HG03060 (cell line): ENCODE measurements around the gene EPHB1.

ENCODE experiments used
- ATAC-seq: cut with Tn5 transposase; IDR thresholded peaks from one replicate; pipeline ENCODE4 v1.9.1; 2021; ENCODE audit warnings: low read depth, moderate number of reproducible peaks; ENCODE audit not compliant: unreplicated experiment

The EPHB1 gene

DNA sequence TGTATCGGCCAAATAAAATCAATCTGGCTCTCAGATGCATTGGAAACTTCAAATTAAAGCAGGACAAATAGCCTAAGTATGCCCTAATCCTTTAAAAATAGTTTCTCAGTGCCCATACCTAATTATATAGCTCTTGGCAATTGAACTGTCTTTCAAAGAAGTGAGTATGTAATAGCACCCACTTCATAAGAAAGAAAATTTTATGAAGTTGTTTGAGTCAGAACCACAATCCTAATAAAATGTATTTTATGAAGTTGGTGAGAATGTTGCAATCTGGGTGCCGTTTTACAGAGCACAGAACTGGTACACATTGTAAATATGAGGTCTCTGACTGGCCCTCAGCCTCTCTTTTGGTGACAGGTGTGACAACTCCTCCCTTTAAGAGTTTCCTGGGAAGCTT lies 45.4 kb downstream of the EPHB1 start:
- ATAC-seq = no peak

DNA sequence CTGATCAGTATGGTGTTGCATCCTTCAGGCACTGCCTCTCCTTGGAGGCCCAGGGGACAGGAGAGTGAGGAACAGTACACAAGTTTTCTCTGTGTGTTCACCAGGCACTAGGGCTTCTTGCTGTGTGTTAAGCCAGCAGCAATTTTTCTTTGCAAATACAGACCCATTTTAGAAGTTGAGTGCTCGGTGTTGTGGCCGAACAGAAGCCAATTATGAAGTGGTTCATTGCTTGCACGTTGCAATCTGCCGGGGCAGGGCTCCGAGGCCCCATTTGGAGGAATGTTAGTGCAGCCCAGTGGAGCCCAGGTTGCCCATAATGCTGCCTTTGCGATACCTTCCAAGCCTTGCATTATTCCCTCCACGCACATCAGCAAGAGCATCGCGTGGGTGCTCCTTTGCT lies 51.0 kb downstream of the EPHB1 start:
- ATAC-seq = no peak

DNA sequence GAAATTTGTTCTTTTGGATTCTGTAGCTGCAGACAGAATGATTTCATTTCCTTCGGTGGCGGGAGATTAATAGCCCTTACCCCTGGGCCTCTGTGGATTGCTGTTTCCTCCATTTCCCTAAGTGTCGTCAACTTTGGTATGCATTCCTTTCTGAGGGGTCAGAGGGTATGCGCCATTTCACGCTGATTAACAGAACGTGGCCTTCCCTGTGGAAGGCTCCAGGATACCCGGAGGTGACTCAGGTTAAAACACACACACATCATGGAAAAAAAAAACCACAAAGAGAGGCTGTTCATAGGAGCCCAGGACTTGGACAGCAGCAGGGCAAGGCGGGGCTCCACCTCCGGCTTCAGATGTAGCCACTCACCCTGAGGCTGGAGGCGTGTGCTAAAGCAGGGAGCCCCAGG lies 51.9 kb downstream of the EPHB1 start:
- ATAC-seq = no peak

DNA sequence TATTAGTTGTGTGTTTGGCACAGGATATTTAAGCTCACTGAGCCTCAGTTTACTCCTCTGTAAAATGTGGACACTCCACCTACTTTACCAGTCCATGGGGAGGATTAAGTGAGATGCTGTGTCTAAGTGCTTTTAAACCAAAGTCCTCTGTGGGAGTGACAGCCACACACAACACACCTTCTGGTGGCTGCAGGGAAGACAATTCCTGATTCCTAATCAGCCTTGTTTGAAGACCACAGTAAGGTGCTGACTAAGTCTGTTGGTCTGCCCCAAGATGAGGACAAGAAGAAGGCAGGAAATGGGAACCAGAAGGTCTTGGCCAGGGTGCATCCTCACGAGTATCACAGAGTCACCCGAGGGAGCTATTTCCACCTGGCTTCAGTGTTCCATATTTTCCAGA lies 52.3 kb downstream of the EPHB1 start:
- ATAC-seq = no peak

DNA sequence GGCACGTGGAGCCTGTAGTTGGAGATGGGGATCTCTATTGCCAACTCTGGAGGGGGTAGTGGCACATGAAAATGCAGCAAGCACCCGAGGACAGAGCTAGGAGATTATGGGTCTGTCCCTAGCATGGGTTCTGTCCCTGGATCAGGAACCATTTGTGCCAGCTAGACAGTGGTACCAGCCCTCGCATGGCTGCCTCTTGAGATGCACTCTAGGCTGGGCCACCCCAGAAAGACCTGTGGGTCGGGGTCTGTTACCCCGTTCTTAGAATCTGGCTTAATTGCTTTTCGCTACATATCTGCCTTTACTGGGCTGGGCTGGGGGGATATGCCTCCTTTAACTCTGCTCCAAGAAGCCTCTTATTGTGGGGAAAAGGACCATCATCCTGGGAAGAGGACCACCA lies 54.5 kb downstream of the EPHB1 start:
- no peak for ATAC-seq

DNA sequence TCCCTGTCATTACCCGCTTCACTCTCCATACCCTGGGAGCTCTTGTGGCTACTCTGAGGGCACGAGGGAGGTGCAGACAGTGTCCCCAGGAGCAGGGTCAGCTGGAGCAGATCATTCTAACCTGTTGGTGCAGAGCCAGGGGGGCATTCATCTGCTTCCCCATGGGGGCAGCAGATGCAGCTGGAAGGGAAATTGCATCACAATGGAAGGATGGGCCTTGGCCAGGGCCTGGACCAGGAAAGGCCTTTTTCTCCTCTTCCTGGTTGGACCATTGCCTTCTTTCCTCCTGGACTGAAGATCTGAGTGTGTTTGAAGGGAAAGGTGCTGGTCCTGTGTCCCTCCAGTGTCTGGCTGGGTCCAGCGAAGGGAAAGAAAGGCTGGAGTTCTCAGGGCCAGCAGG lies 55.7 kb downstream of the EPHB1 start:
- no peak for ATAC-seq

DNA sequence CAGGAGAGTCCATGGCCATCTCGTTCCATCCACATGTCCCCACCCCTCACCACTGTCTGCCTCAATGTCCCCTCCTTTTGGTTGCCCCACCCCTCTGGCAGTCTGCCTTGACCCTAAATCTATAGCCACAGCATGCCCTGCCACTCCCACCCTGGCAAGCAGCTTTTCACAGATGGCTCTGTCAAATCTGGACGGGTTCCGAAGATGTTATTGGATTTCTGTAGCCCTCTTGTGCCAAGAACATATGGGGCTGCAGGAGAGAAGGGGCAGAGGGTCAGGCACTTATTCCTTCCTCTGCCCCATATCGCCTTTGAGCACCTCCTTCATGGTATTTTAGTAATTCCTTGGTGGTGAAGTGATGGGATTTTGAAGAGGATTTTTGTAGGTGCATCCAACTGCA lies 57.1 kb downstream of the EPHB1 start:
- no peak for ATAC-seq

DNA sequence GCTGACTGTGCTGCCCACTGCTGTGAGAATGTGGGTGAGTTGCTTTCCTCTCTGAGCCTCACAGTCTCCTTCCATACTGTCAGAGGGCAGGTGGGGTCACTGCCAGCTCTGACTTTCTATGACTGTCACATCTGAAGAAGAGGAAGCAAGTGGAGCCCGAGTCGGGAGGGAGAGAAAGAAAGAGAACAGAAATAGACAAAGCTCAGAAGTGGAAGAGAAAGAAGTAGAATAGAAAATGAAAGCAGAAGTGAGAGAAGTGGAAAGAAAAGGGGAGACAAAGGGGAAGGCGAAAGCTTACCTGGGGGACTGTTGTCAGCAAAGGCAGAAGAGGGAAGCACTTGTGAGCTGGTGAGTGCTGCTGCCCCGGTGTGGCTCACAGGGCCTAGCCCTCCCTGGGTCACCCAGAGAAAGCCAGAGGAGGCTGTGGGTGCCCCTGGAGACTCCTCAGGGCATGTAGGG lies 57.9 kb downstream of the EPHB1 start:
- ATAC-seq = peak; percentile 95

DNA sequence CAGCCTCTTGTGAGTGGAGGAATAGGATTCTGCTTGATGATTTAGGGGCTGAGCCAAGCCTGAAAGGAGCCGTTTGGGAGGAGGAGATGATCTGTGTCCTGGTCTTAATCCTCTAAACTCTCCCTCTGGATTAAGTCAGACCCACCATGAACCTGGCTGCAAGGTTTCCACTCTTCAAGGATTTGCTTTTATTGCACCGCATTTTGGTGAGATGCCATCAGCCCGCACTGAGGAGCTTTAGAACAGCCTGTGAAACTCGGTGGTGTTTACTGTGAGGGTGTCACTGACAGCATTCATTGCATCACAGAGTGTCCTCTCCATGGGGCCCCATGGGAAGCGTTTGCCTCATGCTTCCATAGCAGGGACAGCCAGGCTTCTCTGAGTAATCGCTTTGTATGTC lies 59.2 kb downstream of the EPHB1 start:
- no peak for ATAC-seq

DNA sequence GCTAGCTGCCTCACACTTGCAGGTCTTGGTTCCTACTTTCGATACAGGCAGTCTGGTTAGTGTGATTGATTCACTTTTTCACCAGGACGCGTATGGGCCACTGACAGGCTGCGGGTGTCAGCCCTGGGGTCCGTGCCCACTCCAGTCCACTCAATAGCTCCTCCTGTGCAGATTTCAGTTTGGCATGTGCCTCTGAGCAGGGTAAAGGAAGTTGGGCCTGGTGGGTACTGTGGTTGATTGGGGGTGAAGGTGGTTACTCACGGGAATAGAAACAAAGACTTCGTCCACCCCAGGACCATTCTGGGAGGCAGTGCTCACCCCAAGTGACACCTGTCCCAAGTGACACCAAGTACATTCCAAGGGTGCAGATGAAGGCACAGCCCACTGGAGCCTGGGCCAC lies 62.3 kb downstream of the EPHB1 start:
- no peak for ATAC-seq

DNA sequence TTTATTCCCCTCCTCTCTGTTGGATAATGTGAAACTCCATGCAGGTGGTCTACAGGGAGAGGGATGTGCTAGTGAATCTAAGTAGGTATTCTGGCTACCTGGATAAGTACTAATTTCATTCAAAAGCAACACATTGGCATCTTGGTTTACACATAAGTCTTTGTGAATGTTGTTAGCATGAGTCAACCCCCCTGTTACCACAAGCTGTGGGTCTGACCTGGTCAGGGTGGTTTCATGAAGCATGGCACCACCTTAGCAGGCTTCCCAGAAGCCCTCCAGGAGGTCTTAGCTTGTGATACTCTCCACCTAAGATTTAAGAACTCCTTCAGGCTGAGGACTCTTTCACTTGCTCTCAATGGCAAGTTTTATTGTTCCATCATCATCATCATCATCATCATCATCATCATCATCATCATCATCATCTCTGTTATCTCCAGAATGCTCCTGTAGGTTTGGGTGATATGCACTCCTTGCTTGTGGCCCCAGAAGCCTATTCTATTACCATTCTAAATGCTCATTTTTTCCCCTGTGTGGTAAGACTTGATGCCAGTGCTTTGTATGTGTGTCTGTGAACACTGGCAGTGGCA lies 62.8 kb downstream of the EPHB1 start:
- ATAC-seq = no peak

DNA sequence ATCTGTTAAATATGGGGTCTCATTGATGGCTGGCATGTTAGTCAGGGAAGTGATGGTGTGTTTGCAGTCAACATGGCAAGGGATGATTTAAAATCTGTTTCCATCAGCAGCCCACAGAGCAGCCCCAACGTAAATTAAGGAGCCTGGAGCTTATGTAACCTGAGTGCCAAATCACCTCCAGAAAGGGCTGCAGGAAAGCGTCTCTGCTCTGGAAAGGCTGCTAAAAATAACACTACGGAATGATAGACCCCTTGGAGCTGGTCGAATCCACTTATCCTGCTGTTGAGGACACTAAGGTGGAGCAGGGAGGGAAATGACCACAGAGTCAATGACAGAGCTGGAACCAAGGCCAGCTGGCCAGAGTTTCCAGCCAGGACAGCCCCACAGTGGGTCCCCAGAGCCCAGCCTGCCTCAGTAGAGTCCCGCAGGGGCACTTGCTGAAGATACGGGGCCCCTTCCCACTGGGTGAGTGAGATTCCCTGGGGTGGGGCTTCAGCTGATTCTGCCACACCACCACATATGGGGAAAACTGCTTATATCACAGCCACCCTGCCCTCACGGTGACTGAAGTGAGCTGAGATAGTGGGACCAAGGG lies 63.5 kb downstream of the EPHB1 start:
- ATAC-seq = no peak

DNA sequence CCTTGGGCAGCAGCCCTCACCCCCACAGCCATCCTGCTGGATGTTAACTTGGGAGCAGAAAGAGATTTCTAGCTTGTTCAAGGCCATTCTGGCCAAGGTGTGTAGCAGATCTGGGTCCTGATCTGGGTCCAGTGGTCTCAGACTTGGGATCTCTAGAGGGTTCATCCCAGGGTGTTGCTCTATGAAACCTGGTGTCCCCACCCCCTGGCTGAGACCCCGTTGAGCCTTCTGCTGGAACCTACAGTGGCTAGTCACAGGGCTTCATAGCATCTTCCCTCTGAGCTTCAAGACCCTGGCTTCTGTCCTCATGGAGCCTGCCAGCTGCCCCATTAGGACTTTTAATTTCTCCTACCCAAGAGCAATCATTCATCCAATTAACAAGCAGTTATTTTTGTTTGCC lies 64.3 kb downstream of the EPHB1 start:
- no peak for ATAC-seq

DNA sequence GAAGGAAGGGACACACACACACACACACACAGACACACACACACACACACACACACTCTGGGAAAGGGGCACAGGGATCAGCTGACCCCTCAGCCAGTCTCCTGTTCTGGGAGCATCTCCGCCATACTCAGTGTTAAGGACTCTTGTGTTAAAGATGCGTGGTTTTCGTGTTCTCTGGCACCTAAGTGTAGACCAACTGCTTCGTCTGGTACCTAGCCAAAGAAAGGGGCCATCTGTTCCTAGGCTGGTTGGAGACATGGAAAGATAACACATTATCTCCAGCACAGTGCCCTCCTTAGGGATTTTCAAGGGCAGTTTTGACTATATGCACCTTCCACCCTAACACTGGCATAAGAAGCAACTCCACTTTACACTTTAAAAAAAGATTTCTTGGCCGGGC lies 65.1 kb downstream of the EPHB1 start:
- no peak for ATAC-seq

DNA sequence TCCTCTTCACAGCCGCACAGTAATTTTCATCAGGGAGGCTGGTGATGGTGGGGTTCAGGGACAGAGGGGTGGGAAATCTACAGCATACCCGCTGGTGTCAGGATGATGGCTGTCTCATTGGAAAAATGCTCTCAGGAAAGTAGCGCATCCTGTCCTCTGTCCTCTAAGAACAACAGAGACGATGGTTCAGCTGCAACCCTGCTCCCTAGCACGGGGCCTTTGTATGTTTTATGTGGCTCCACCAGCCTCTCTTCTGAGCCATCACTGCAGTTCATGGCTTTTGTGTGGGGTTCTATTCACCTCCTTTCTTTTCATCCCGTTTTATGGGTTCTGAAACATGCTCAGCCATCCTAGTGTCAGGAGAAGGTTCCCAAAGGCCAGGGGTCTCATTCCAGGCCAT lies 68.9 kb downstream of the EPHB1 start:
- no peak for ATAC-seq

DNA sequence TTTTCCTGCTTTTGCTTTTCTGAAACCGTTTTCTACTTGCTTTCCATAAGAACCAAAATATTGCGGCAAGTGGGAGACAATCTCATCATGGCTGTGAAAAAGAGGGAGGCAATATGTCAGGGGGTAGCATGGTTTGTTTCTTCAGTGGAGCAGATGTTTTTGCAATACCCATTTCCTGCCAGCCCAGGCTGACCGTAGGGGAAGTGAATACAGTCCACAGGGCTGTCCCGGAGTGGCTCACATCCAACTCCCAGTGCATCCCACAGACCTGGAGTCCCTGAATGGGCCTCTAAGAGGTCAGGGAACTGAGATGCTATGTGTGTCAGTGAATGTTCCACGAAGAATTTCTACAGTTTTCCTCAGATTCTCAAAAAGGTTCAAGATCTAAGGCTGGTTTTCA lies 69.6 kb downstream of the EPHB1 start:
- no peak for ATAC-seq

DNA sequence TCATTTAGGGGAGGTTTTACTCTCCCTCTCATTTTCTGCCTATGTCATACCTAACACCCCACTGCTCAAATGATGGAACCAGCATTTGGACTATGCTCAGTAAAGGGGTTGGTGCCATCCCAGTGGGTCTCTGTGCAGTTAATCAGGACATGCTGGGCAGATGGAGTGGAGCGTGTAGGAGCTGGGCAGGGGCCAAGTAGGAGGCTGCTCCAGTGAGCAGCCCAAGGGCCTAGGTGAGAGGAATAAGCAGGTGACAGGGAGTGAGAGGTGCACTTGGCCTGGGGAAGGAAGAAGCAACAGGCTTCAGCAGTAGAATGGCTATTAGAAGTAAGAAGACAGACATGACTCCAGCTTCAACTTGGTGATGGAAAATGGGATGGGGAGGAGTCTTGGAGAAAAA lies 72.2 kb downstream of the EPHB1 start:
- ATAC-seq = no peak

DNA sequence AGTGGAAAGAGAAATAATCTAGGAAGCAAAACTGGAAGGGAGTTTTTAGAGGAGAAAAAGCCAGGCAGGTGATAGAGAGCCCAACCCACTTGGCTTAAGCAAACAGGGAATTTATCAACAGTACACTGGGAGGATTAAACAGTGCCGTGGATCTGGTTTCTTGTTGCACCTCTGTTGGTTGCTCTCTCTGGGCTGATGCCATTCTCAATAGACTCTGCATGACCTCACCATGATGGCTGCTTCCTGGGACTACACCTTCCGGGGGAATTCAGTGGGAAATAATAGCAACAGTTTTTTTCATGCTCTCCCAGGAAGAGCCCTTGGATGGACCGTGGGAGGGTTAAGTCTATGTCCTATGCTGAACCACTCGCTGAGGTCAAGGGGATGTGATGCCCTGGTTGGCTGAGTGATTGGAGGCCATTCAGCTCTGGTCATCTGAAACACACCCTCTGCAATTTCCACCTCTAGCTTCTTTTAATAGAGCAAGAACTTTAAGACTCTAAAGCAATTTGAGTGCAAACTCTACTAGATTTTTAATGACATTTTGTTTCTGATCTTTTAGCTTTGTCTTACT lies 74.2 kb downstream of the EPHB1 start:
- no peak for ATAC-seq

DNA sequence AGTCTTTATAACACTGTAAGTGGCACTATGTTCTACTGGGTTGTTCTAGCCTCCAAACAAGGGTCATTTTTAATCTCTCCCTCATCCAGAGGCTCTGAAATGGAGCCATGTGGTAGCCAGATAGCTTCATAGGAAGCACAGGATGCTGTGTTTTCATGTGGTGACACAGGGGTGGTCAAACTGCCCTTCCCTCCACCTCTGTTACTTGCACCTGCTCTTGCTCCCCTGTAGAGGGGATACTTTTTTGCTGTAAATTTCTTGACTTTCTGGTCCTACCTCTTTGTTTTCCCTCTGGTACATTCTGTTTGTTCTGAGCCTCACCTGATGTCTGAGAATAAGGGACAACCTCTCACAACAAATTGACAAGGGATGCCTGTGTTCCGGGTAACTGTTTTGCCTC lies 76.8 kb downstream of the EPHB1 start:
- no peak for ATAC-seq

DNA sequence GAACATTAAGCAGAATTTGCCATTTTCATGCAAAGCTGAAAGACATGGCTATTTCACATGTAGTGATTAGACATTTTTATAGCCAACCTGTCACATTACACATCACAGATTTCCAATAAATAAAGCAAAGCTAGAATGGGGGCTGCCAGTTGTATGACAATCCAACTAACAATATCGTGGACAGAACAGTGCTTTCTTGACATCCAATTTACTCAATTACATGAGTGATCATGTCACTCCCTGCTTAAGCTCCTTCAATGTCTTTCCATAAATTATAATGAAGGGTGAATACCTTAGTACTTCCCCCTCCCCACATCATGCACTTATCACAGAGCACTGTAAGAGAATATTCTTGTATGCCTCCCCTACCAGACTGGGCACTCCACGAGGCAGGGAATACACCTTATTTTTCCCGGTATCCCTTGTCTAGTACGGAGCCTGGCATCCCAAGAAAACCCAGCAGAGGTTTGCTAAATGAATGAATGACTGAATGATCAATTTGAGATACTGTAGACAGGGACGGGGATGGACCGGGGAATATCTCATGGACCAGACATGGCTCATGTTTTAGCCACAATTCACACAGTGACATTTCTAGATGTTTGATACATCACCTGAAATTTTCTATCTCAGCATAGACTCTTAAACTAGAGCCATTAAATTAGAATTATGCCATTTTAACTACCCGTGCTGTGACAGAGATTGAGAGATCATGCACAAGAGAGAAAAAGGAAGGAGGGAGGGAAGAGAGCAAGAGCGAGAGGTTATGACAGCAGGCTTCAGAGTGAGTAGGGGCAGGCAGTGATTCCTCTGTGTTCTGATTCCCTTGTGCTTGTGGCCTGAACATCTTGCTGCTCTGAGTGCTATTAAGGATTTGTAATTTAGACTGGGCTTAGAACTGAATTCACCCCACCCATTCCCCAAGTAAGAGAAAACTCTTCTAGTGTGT lies 77.7 kb downstream of the EPHB1 start:
- no peak for ATAC-seq

DNA sequence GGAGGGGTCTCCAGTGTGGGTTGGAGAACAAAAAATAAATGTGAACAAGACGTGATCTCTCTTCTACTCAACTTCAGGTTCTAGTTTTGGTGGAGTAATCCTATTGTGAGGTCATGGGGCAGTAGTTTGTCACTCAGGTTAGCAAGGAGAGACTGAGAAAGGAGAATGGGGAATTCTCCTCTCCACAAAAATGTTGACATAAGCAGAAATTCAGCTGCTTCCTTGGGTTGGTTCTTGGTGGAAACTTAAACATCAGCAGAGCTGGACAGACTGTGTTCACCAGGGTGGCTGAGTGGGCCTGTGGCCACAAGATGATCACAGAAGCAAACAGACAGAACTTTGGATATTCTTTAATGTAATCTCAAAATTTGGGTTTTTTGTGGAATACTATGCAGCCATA lies 78.7 kb downstream of the EPHB1 start:
- ATAC-seq = no peak
